HG03442 (cell line): Measurements from ENCODE around the gene UBE2J1.

ENCODE experiments used
- ATAC-seq: cut with Tn5 transposase; IDR thresholded peaks from one replicate; pipeline ENCODE4 v1.9.1; 2021; ENCODE audit warnings: mild to moderate bottlenecking, moderate library complexity; ENCODE audit not compliant: unreplicated experiment

The UBE2J1 gene

GRCh38 chr6:89368107-89368506, 15.6 kb upstream of the UBE2J1 start:
- ATAC-seq = no peak

DNA sequence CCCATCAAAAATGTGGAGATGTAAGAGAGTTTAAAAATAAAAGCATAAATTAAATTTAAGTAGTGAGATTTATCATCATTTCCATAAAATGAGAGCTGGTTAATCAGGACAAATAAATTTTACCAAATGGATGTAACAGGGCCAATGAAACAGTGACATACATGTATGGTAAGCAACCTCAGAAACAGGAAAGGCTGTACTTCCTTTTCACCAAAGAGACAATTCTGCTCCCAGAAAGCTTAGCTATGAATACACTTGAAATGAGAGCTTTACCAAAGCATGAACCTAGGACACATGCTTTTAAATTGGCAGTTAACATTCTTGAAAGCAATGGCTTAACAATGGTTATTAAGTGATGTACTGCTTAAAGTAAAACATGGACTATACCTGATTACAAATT, 12.1 kb upstream of the UBE2J1 start:
- no peak for ATAC-seq

DNA sequence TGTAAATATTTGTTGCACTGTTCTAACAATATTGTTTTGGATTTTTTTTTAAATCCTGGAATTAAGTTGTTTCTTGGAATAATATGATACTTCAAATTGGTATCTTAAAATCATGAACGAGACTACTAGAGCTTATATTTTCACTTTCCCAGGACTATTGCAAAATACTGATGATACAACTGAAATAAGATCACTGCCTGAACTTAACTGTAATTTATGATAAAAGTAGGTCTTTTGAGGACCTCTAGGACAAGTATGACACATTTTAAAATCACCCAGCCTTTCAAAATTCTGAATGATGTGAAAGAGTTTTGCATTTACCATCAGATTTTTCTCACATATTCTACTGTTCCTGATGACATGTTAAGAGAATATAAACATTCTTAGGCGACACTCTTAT, 8.6 kb upstream of the UBE2J1 start:
- ATAC-seq = no peak

GRCh38 chr6:89360415-89360999, 8.0 kb upstream of the UBE2J1 start:
- peak; percentile 61 for ATAC-seq

- ATAC-seq = no peak
Observed at GRCh38 chr6:89359561-89359960, 7.0 kb upstream of the UBE2J1 start.

DNA sequence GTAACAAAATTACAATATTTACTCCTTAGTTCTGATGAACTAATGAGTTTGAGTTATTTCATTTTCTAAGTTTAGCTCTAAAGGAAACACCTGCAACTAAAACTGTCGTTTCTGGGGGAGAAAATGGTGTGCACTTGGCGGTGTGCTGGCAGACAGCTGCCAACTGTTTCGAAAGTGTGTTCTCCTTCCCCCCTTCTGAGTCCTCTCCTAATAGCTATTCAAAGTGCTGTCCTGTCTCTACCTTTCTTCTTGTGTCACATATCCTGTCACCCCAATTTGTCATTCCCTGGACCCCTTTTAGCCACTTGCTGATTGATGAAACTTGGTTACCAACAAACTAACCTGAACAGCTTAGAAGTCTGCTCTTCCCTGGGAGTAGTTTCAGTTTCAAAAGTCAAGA, 4.9 kb upstream of the UBE2J1 start:
- peak; percentile 37 for ATAC-seq

GRCh38 chr6:89356642-89357170, 4.2 kb upstream of the UBE2J1 start:
- no peak for ATAC-seq

DNA sequence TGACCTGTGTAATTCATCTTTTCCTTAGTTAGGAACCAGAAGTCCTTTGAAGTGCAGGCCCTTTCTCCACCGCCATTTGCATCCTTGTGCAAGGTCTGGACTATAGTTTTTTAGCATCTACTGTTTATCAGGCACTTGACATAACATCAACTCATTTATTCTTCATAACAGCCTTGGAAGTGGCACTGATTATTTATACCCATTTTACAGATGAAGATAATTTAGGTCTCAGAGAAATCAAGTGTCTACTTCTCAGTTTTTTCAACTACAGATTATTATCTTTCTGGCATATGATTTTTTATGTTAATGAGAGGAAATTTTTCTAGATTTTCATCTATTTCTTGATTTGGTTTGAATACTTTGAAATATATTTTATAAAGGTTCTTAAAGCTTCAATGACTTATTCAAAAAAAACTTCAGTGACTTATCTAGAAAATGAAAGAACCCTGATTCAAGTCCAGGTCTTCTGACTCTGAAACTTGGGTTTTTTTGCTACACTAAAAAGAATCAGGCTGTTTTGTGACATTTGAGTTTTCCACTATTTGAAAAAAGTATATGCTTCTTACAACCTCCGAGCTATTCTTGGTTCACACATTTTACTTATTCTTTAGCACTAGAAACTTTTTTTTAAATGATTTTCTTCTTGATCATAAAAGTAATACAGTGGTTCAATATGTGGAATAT, 3.1 kb upstream of the UBE2J1 start:
- no peak for ATAC-seq

DNA sequence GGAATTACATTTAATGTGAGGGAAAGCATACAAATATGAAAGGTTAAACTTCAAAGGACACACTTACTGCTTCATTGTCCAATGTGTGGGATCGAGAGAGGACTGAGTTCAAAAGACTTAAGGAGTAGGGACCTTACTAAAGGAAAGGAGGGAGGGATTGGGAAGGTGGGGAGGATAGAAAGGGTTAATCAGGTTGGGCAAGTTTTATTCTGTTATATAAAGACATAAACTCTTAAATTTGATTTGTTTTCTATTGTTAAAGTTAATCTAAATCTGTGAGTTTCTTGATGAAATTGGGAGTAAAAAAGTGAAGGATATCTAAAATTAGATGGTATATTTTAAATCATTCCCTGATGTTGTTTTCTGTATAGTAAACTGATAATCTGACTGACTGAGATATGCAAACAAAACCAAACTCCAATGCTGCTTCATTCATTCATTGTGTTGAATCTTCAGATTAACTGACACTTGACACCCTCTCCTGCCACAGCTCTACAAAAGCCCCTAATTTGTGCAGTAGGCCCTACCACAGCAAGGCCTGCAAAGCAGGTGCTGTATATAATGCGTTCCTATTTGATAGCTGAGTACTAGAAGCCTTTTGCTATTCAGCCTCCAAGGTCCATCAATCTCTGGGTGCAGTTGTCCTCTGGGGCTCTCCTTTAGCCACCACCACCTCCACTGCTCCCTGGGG, 1.3 kb upstream of the UBE2J1 start:
- ATAC-seq = no peak

DNA sequence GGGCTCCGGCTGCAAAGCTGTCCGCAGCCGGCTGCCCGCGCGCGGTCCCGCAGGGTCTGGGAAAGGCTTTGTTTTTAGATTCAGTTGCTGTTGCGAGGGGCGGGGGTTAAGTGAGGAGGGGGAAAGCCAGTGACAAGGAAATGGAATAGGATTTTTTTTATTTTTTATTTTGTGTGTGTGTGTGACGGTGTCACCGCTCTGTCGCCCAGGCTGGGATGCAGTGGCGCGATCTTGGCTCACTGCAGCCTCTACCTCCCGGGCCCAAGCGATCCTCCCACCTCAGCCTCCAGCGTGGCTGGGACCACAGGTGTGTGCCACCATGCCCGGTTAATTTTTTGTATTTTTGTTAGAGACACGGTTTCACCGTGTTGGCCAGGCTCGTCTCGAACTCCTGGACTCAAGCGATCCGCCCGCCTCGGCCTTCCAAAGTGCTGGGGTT, 615 bp upstream of the UBE2J1 start:
- no peak for ATAC-seq

DNA sequence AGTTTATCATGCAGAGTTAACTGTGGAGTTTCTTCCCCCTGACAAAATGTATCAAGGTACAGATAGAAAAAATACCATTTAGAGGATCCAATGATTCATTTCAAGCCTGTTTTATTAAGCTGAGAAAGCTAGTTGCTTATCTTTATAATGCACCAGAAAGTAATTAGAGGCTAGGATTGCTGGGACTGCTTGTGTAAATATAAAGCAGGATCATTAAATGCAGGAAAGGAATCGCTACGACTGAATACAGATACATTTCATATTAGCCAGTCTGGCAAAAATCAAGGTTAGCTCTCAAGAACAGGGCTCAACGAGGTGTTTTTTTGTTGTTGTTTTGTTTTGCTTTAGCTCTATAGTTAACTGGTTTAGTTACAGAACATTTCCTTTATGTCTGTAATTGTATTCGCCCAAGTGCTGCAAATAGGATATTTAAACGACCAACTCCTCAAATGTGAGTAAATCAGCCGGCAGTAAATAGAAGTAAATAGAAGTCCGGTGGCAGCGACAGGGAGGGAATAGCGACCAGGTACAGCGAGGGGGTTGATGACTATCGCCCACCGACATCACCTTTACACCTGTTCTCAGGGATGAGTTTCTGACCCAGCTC, 748 bp downstream of the UBE2J1 start:
- no peak for ATAC-seq

DNA sequence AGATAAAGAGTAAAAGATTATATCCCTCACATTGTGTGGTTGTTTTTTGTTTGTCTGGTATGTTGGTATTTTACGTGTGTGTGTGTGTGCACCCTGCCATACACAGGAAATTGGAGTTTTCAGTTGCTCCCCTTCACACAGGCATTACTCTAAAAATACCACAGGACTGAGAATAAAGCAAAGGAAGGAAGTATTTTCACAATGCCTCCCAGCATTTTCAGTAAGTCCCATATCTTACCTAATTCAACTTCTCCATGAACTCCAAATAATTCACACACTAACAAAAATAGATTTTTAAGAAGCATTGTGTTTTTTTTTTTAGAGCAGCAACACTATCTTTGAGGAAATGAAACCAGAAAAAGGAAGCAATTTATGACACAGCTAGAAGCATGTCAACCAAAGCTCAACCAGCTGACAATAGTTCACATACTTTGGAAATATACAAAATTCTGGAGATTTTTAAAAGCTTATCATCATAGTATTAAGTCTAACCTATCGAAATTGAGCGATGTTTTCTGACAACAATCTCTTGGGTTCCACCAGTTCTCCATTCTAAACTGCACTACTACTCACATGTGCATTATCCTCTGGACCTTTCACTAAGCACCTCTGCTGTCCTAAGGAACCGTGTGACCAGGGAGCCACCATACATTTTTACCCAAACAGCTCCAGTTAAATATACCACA, 2.1 kb downstream of the UBE2J1 start:
- peak; percentile 26 for ATAC-seq

GRCh38 chr6:89348372-89348771, 4.2 kb downstream of the UBE2J1 start:
- ATAC-seq = no peak

DNA sequence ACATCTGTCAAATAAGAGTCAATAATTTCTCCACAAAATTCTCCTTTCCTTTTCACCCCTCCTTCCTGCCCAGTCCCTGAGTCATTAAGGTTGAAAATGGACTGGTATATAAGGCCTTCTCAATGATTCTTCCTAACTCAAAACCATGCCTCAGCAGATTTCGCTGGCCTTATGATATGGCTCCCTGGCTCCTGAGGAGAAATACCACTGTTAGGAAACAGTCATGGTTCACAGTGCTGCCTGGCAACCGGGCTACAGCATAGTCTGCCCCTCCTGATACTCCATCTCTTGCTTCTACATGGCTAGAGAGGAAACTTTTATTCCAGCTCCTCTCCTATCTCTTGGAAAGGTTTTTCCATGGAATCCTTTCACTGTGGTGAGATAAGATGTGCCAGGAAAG, 4.7 kb downstream of the UBE2J1 start:
- no peak for ATAC-seq

DNA sequence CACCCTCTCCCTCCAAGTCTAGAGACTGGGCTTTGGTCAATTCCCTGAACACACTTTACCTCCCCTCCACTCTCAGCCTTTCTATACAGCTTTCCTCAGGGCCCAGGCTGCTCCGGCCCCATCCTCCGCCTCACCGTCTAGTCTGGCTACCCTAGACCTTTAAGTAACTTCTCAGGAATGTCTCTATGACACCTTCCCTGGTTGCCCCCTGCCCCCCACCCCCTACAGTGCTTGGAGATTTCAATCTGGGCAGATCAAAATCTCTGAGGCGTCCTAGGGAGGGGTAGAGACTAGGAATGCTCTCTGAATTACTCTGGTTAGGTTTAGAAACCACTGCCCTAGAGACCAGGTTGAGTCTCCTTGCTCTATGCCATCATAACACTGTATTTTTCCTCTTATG, 6.1 kb downstream of the UBE2J1 start:
- ATAC-seq = no peak

DNA sequence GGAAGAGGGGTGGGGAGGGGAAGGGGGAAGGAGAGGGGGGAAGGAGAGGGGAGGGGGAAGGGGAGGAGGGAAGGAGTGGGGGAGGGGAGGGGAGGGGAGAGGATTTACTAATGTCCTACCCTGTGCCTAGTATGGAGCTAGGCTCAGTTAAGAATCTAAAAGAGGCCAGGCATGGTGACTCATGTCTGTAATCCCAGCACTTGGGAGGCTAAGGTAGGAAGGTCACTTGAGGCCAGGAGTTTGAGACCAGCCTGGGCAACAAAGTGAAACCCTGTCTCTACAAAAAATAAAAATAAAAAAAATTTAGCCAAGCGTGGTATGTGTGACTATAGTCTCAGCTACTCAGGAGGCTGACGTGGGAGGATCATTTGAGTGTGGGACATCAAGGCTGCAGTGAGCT, 13.0 kb downstream of the UBE2J1 start:
- ATAC-seq = no peak

DNA sequence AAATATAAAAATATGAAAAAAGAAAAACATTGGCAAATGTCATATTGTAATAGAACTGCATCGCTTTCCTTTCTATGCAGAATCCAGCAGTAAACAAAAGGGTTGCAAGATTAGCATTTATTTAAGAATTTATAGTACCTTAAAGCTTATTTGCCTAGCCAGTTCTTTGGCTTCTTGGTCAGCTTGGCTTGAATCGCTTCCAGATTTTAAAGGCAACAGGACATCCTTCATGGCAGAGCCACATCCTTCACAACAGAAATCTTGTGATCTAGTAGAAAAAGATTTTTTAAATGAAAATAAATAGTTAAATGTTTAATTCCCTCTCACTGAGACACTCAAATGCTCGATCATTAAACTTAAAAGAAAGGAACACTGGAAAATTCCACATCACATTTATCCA, 17.4 kb downstream of the UBE2J1 start:
- no peak for ATAC-seq

- ATAC-seq = no peak
Observed at GRCh38 chr6:89330910-89331309, 21.6 kb downstream of the UBE2J1 start.

DNA sequence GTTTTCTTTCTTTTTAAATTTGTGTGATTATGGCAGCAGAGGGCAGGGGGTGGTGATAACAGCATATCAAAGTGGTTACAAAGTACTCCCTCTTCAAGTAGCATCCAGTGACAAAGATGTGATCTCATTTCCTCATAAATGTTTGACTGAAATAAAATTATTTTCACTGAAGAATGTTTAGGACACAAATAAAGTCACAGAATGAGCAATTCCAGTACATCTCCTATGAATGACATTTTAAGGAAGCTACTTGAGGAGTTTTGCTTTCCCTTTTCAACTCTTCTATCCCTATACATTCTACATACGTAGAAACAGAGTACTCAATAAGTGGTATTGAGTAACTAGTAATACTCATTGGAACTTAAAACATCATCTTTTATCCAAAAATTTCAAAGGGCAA, 23.5 kb downstream of the UBE2J1 start:
- no peak for ATAC-seq

DNA sequence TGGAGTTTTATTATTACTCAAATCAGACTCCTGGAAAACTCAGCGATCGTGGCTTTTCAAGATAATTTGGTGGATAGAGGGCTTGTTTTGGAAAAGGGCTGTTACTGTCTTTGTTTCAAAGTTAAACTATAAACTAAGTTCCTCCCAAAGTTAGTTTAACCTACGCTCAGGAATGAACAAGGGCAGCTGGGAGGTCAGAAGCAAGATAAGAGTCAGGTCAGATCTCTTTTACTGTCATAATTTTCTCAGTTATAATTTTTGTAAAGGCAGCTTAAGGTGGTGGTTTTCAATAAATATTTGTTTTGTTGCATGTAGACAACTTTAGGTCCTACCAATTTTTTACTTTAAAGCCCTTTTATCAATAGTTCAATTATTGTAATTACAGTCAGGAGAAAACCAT, 28.2 kb downstream of the UBE2J1 start:
- ATAC-seq = no peak

GRCh38 chr6:89323511-89323971, 29.0 kb downstream of the UBE2J1 start:
- no peak for ATAC-seq
